DLD1 (cell line): ENCODE results near the gene ALKAL2.
"Not testable (repeated sequence)": the region's sequence is repeated elsewhere in the genome, so short reads cannot be mapped to it uniquely, and the experiment has no call there.

Source experiments
- in situ Hi-C: cut with HindIII; loops from 2 replicates; pipeline ENCODE4 v1.10.0; 2017; ENCODE audit warnings: low sequenced_read_pairs

Gene ALKAL2, protein sequence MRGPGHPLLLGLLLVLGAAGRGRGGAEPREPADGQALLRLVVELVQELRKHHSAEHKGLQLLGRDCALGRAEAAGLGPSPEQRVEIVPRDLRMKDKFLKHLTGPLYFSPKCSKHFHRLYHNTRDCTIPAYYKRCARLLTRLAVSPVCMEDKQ

DNA sequence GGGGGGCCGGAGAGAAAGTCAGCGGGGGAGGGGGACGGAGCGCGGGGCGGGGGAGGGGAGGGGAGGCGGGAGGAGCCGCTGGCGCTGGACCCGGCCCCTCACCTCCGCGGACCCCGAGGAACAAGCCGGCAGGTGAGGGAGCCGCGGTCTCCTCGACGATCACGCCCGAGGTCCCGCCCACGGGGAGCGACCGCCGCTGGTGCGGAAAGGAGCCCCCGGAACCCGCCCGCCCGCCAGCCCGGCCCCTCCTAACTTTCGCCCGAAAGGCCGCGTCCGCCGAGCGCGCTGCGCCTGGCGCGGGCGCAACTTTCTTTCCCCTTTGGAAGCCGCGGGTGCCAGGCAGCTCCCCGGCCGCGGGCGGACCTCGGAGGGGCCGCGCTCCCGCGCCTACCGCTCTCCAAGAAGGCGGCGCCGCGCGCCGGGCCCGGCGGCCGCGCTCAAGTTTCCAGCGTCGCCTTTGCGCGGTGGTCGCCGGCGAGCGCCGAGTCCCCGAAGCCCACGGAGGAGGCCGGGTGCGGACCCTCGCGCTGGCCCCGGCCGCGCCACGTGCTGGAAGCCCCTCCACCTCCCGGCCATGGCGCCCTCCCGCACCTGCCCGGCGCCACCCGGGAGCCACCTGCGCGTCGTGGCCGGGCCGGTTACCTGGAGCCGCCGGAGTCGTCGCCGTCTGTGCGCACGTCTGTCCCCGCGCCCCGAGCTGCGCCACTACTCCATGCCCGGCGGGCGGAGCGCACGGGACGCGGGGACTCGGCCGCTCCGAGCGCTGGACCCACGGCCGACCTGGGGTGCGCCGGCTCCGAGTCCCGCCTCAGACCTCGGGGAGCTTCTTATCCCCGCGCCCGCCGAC lies at the start of gene ALKAL2:
ALKAL2 (minus strand) TSS at position 181 of the 847 bp plus-strand sequence. CDS start 256 bp downstream, outside the sequence.
- in situ Hi-C loops, result no loop called here

- in situ Hi-C loops, result not testable (repeated sequence)
Measured at GRCh38 chr2:336949-337348, 49.1 kb upstream of the ALKAL2 start.

DNA sequence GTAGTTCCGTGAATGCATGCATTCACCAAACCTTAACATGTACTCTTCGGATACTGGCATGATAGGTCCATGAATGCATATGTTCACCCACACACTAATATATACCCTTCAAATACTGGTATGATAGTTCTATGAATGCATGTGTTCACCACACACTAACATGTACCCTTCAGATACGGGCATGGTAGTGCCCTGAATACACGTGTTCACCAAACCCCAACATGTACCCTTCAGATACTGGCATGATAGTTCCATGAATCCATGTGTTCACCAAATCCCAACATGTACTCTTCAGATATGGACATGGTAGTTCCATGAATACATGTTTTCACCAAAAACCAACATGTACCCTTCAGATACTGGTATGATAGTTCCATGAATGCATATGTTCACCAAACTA lies 48.5 kb upstream of the ALKAL2 start:
- in situ Hi-C loops, result no loop called here

DNA sequence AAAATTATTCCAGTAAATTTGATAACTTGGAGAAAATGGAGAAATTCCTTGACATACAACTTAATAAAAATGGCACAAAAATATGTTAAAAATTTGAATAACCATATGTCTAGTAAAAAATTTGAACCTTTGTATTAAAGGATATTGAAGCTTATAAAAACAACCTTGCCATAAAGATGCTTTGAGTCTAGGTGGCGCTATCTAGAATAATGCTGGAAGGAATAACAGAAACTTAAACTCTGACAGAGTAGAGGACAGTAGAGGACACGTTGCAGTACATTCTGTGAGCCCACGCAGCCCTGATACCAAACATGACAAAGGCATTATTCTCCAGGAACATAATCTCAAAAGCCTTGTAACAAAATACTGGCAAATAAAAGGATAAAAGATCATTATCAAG lies 44.7 kb upstream of the ALKAL2 start:
- in situ Hi-C loops, result loop anchor here (5.0 kb wide), 1 partner anchor 75 kb away; no protein-coding TSS in a partner anchor

- in situ Hi-C loops, result no loop called here
Measured at GRCh38 chr2:328761-329160, 40.9 kb upstream of the ALKAL2 start.

- in situ Hi-C loops, result no loop called here
Measured at GRCh38 chr2:323035-323434, 35.1 kb upstream of the ALKAL2 start.

DNA sequence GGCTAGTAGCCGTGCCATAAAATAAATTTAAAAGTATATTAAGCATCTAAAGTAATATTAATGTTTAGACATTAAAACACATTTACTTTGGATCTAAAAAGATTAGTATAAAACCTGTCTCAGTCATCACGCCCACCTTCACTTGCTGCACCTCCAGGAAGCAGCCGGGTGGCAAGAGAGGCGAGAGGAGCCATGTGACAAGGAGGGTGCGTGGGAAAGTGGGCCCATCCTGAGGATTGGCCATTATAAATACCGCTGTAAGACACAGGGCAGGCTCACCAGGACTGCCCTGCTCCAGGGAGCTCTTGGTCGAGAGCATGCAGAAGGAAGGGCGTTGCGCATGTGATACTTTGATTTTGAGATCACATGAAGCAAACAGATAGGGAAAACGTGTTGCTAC lies 34.4 kb upstream of the ALKAL2 start:
- in situ Hi-C loops, result no loop called here

DNA sequence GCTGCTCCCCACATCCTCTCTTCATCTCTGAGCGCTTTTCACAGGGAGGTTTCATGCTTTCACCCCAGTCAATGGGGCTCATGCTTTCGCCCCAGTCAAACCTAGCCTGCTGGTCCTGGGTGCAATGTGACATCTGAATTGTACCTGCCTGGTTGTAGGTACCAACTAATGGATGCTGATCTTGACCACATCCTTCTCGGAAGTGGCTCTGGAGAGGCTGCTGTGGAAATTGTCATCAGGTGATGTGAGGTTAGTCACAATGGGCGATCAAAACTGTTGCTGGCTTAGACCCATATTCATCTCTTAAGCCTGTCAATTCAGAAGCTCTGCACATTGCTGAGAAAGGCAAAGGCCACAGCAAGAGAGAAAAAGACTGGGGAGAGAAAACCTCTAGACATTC lies 32.7 kb upstream of the ALKAL2 start:
- in situ Hi-C loops, result no loop called here

DNA sequence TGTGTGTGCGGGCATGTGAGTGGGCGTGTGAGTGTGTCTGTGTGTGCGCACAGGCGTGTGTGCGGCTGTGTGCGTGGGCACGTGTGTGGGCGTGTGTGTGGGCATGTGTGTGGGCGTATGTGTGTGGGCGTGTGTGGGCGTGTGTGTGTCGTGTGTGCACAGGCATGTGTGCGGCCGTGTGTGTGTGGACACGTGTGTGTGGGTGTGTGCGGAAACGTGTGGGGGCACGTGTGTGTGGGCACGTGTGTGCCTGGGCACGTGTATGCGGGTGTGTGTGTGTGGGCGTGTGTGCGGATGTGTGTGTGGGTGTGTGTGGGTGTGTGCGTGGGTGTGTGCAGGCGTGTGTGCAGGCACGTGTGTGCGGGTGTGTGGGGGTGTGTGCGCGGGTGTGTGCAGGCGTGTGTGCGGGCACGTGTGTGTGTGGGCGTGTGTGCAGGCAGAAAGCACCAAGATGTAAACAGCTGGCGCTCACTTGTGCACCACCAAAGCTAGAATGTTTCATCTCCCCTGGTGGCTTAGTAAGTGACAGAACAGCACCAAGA lies 31.2 kb upstream of the ALKAL2 start:
- in situ Hi-C loops, result no loop called here

GRCh38 chr2:317501-318424 lies 29.9 kb upstream of the ALKAL2 start:
- in situ Hi-C loops, result no loop called here

DNA sequence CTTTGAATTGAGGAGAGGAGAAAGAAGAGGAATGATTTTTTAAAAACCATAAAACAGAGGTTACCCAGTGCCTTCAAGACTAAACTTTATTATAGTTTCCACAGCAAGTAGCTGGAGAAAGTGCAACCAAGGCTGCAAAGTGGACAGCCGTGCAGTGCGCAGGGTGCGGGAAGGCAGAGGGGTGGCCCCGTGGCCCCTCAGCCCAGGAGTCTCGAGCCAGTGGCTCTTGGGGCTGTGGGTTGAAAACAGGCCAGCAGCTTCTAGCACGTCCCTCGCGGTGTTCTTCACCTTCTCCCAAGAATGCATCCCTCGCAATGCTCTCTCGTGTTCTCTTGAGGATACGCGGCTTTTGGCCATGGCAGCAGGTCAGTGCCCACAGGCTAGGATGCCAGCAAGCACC lies 28.5 kb upstream of the ALKAL2 start:
- in situ Hi-C loops, result no loop called here

GRCh38 chr2:315925-316324 lies 28.0 kb upstream of the ALKAL2 start:
- in situ Hi-C loops, result not testable (repeated sequence)

- in situ Hi-C loops, result no loop called here
Measured at GRCh38 chr2:314561-315336, 26.9 kb upstream of the ALKAL2 start.

- in situ Hi-C loops, result no loop called here
Measured at GRCh38 chr2:313991-314390, 26.1 kb upstream of the ALKAL2 start.

- in situ Hi-C loops, result no loop called here
Measured at GRCh38 chr2:310994-311393, 23.1 kb upstream of the ALKAL2 start.

DNA sequence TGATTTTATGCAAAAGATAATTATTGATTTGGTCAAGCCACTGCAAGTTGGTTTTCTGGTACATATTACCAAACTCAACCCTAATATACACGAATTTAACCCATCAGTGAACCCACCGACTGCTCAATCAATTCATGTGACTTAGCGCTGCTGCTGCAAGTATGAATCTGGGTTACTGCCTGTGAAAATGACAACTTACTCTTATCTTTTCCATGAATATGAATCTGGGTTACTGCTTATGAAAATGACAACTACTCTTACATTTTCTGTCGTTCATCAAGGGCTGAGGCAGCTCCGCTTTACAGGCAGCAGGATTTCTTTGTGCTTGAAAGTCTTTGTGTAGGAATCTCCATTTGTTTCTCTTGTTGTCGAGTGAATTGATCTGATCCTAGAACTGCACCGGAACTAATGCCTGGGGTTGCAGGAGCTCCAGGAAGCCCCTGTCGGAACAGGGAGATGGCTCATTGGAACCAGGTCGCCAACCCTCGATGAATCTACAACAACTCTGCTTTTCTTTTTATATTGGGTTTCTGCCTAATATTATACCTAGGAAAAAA lies 22.1 kb upstream of the ALKAL2 start:
- in situ Hi-C loops, result no loop called here

DNA sequence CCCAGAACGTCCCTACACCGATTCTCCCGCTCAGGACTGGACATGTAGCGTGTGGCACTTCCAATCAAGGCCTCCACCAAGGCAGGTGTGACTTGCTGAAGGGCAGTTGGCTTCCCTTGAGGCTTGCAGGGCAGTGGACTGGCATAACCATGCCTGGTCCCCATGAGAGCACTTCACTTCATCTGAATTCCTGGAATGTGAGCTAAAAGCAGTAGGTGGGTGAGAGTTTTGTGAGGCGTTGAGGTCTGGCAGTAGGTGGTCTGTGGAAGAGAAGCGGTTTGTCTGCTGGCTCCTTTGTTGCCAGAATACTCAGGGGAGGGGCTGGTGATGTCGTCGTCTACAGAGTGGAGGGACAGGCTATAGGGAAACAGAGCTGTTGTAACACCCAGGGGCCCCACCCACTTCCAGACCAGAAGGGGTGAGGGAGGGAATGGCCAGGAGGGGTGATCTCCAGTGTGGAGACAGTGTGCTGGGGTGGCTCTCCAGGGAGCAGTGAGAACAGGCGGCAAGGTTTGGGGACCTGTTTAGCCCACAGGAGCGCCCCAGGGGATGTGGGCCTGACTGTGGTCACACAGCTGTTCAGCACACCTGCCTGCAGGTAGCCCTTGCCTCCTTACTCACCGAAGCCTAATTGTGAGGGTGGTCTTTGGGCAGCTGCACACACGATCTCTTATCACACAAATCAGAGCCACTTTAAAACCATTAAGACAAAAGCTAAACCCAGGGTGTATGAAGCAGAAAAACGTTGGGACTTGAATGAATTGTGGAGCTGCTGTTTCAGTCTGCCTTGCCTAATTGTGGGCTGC lies 21.5 kb upstream of the ALKAL2 start:
- in situ Hi-C loops, result no loop called here

DNA sequence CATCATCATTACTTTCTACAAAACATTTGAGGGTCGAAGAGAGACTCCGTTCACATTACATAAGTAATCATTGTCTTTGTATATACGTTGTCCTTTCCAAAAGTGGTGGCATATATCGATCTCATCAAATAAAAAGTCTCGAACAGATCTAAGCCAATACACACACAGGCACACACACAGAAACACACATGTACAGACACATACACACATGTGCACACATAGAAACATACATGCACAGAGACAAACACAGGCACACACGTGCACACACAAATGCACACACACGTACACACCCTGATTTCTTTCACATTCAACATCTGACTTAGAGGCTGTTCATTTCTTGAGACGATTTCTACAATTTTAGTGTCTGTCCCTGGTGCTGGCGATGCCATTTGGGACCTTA lies 17.5 kb upstream of the ALKAL2 start:
- in situ Hi-C loops, result no loop called here

GRCh38 chr2:296354-296753 lies 8.5 kb upstream of the ALKAL2 start:
- in situ Hi-C loops, result no loop called here
